Uterus (tissue), 4 donors: ENCODE measurements around the gene AMBP. TPM values are rescaled to one million over a fixed set of nuclear protein-coding genes. Genes with fewer than 3 reads are reported as not detected.
"Not testable (repeated sequence)": the region's sequence is repeated elsewhere in the genome, so short reads cannot be mapped to it uniquely, and the experiment has no call there.

Experiments
- DNase-seq, 2 donors: peaks; one replicate each; pipeline ENCODE4 v3.0.0-alpha.2; 2019 to 2020
- H3K27ac ChIP-seq, 2 donors: fragments of 200-600 bp; sonication (generic); 1 replicate in 1 of 2; 2 replicates in 1 of 2; pipeline ENCODE4 v1.5.1; 2016 to 2018
- H3K27me3 ChIP-seq, 2 donors: fragments of 200-600 bp; sonication (generic); one replicate each; pipeline ENCODE4 v1.5.1; 2018 to 2019; ENCODE audit warnings: control low read depth in 1 of 2
- H3K36me3 ChIP-seq, 2 donors: fragments of 200-600 bp; sonication (generic); one replicate each; pipeline ENCODE4 v1.5.1; 2019; ENCODE audit warnings: control low read depth in 1 of 2
- H3K4me1 ChIP-seq, 2 donors: fragments of 200-600 bp; sonication (generic); one replicate each; pipeline ENCODE4 v1.5.1; 2018 to 2019; ENCODE audit warnings: control low read depth in 1 of 2
- H3K4me3 ChIP-seq, 2 donors: fragments of 200-600 bp; sonication (generic); 1 replicate in 1 of 2; 2 replicates in 1 of 2; pipeline ENCODE4 v1.5.1; 2018 to 2019; ENCODE audit warnings: mild to moderate bottlenecking in 1 of 2
- H3K9me3 ChIP-seq, 2 donors: fragments of 200-600 bp; sonication (generic); one replicate each; pipeline ENCODE4 v1.5.1; 2019; ENCODE audit warnings: control low read depth in 1 of 2
- CTCF ChIP-seq, 4 experiments: fragments of 200-600 bp in 2 of 4; fragments of 450-650 bp in 2 of 4; sonication (generic) in 2 of 4; IDR thresholded peaks; one replicate each; pipeline ENCODE4 v1.5.1; 2016 to 2019; ENCODE audit warnings: antibody characterized with exemption in 4 of 4, mild to moderate bottlenecking in 2 of 4, moderate library complexity in 1 of 4
- POLR2A ChIP-seq, 2 donors: fragments of 450-650 bp; IDR thresholded peaks; one replicate each; pipeline ENCODE4 v1.6.1; 2016; ENCODE audit warnings: antibody characterized with exemption in 2 of 2, mild to moderate bottlenecking in 1 of 2, moderate library complexity in 1 of 2
- intact Hi-C: fragments of 100-400 bp; cut with DNase I; formaldehyde crosslinking; loops from one replicate; pipeline ENCODE4 v1.15.1; 2023; ENCODE audit warnings: low total_unique reads
- total RNA-seq, 4 donors: library from RNA; depleted of rRNA in 3 of 4; stranded (reverse); fragments of >200 nt in 3 of 4; gene quantifications; one replicate each; pipeline versions ENCODE4 v1.1.0 to v1.2.4, GENCODE V29; 2014 to 2023
- donor health status: DM: yes; HTN: yes; CAD: no.

The AMBP gene
- total RNA-seq, 4 donors from 2014 or later, result 1.3 TPM; not detected in 3

- no peaks in the 10 kb centered on the region for H3K36me3 ChIP-seq
These were observed 31.8 kb downstream of the AMBP start for GRCh38 chr9:114046237-114046755.

GRCh38 chr9:114043660-114044059 is 34.4 kb downstream of the AMBP start:
- intact Hi-C loops, H3K27ac ChIP-seq: not testable (repeated sequence)

More at GRCh38 chr9:114046237-114046755, 31.8 kb downstream of the AMBP start:
- DNase-seq, result no peak
- H3K4me3 ChIP-seq, result no peak overlapping the region
- H3K4me1 ChIP-seq, result no peaks in the 10 kb centered on the region
- H3K9me3 ChIP-seq, result peaks cover 0 to 16% of the 10 kb centered on the region in 2 donors
- no peak overlapping the region for H3K27ac ChIP-seq
- TF ChIP-seq CTCF (IDR thresholded peaks at IDR 0.05), result no peak
- TF ChIP-seq POLR2A (IDR thresholded peaks at IDR 0.05), result no peak
- intact Hi-C loops, result no loop called here
- no peaks in the 10 kb centered on the region for H3K27me3 ChIP-seq

GRCh38 chr9:114039484-114039883 is 38.6 kb downstream of the AMBP start:
- intact Hi-C loops, result loop anchor here (10.0 kb wide), 1 partner anchor 235 kb away; no protein-coding TSS in a partner anchor
- no peak for DNase-seq
- no peaks in the 10 kb centered on the region for H3K36me3 ChIP-seq

More at GRCh38 chr9:114043660-114044059, 34.4 kb downstream of the AMBP start:
- H3K36me3 ChIP-seq, H3K27me3 ChIP-seq, H3K4me3 ChIP-seq, H3K4me1 ChIP-seq, DNase-seq: not testable (repeated sequence)
- H3K9me3 ChIP-seq, result peaks cover 0 to 16% of the 10 kb centered on the region in 2 donors

DNA sequence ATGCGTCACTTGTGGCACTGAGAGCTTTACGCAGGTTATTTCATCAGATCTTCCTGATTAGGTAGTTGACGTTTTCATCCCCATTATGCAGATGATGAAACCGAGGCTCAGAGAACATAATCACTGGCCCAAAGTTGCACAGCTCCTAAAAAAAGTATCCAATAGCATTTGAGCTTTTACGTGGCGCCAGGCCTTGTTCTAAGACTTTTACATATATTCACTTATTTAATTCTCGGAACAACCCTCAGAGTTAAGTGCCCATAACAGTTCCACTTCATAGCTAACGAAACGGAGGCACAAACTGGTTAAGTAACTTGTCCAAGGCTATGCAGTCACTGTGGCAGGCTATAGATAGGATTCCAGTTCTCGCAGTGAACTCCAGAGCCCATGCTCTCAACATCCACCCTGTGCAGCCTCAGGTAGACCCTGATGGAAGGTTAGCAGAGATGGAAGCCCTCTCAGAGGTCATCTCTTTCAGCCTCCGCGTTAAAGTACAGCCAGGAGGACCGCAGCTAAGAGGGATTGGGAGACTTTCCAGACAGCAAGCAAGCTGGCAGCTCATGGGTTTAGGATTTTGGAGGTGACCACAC is 39.3 kb downstream of the AMBP start:
- no peak for TF ChIP-seq POLR2A (IDR thresholded peaks at IDR 0.05)
- TF ChIP-seq CTCF (IDR thresholded peaks at IDR 0.05), result no peak
- no peaks in the 10 kb centered on the region for H3K27me3 ChIP-seq
- no peak overlapping the region for H3K4me3 ChIP-seq
- intact Hi-C loops, result loop anchor here (10.0 kb wide), 1 partner anchor 234 kb away; no protein-coding TSS in a partner anchor
- H3K27ac ChIP-seq, result no peak overlapping the region
- DNase-seq, result no peak
- no peaks in the 10 kb centered on the region for H3K4me1 ChIP-seq
- H3K36me3 ChIP-seq, result no peaks in the 10 kb centered on the region
- H3K9me3 ChIP-seq, result peaks cover 0 to 3% of the 10 kb centered on the region in 2 donors

More at GRCh38 chr9:114039484-114039883, 38.6 kb downstream of the AMBP start:
- Histone ChIP-seq H3K4me1 (no peaks in the 10 kb centered on the region), H3K27ac (no peak overlapping the region), H3K27me3 (no peaks in the 10 kb centered on the region), H3K4me3 (no peak overlapping the region), H3K9me3 (peaks cover 0 to 9% of the 10 kb centered on the region in 2 donors)
- TF ChIP-seq POLR2A (IDR thresholded peaks at IDR 0.05) (no peak), CTCF (IDR thresholded peaks at IDR 0.05) (no peak)

DNA sequence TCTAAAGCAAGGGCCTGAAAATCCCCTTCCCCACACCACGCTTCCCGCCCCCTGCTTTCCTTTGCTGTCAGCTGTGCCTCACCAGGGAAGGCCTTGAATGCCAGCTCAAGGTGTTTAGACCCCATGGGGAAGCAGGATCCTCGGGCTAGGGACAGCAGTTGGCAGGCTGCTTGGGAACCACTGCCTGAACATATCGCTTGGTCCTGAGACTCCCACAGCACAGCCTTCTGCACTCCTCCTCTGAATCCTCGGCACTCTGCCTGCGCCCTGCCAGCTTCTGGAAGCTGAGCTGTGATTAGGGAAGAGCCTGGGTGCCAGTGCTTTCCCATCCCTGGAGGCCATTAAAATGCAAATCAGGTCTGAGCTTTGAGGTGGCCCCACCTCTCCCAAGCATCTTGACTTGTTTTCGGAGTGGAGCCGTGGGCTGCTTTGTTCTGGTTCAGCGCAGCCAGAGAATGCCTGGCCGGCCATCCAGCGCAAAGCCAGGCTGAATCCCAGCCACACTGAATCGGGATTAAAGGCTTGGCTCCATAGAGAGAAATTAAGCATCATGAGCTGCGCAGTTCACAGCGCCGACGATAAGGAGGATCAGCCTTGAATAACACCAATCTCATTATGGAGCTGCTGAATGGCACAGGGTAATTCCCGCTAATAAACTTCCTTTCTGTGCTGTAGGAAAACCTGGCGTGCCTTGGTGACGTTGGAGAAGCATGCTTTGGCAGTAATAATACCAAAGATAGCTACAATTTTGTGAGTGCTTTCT is 40.0 kb downstream of the AMBP start:
- no peaks in the 10 kb centered on the region for H3K4me1 ChIP-seq
- TF ChIP-seq POLR2A (IDR thresholded peaks at IDR 0.05) (no peak), CTCF (IDR thresholded peaks at IDR 0.05) (no peak)
- no peak overlapping the region for H3K4me3 ChIP-seq
- no peaks in the 10 kb centered on the region for H3K9me3 ChIP-seq
- no peaks in the 10 kb centered on the region for H3K27me3 ChIP-seq
- H3K36me3 ChIP-seq, result no peaks in the 10 kb centered on the region
- H3K27ac ChIP-seq, result no peak overlapping the region
- DNase-seq, result peak in 1 of 2 donors; percentile 8
- intact Hi-C loops, result loop anchor here (10.0 kb wide), 1 partner anchor 233 kb away; no protein-coding TSS in a partner anchor
